ENCODE measurements around the gene ING4.
"Not testable (repeated sequence)": the region's sequence is repeated elsewhere in the genome, so short reads cannot be mapped to it uniquely, and the experiment has no call there.

Gene ING4

GRCh38 chr12:6662906-6663742 is at the start of gene ING4:
ING4 (minus strand) TSS chr12:6663119; CDS start chr12:6663101, 18 bp downstream.
- peak; percentile 95 for DNase-seq (ENCODE audit: low spot score)

GRCh38 chr12:6708960-6709394 is 46.1 kb upstream of the ING4 start:
- DNase-seq (ENCODE audit: low spot score), result no peak

- DNase-seq (ENCODE audit: low spot score), result not testable (repeated sequence)
These were observed 45.4 kb upstream of the ING4 start for GRCh38 chr12:6708351-6708750.

- no peak for DNase-seq (ENCODE audit: low spot score)
These were observed 40.7 kb upstream of the ING4 start for GRCh38 chr12:6703631-6704030.

- DNase-seq (ENCODE audit: low spot score), result no peak
These were observed 38.3 kb upstream of the ING4 start for GRCh38 chr12:6701078-6701768.

- DNase-seq (ENCODE audit: low spot score), result peak; percentile 45
These were observed 37.7 kb upstream of the ING4 start, which contains the start of gene PIANP for GRCh38 chr12:6700646-6701051. PIANP (minus strand) TSS chr12:6700815; CDS start chr12:6698061, 2,754 bp downstream.

GRCh38 chr12:6699989-6700645 is 37.2 kb upstream of the ING4 start:
- peak; percentile 58 for DNase-seq (ENCODE audit: low spot score)

- no peak for DNase-seq (ENCODE audit: low spot score)
These were observed 36.5 kb upstream of the ING4 start for GRCh38 chr12:6699259-6699988.

- no peak for DNase-seq (ENCODE audit: low spot score)
These were observed 35.6 kb upstream of the ING4 start for GRCh38 chr12:6698352-6699046.

GRCh38 chr12:6697584-6698351 is 34.8 kb upstream of the ING4 start:
- DNase-seq (ENCODE audit: low spot score), result peak; percentile 86

- no peak for DNase-seq (ENCODE audit: low spot score)
These were observed 34.0 kb upstream of the ING4 start for GRCh38 chr12:6696690-6697583.

- DNase-seq (ENCODE audit: low spot score), result no peak
These were observed 32.6 kb upstream of the ING4 start for GRCh38 chr12:6695313-6696045.

GRCh38 chr12:6694701-6695100 is 31.8 kb upstream of the ING4 start:
- no peak for DNase-seq (ENCODE audit: low spot score)

- no peak for DNase-seq (ENCODE audit: low spot score)
These were observed 31.0 kb upstream of the ING4 start for GRCh38 chr12:6693832-6694355.

- no peak for DNase-seq (ENCODE audit: low spot score)
These were observed 30.0 kb upstream of the ING4 start for GRCh38 chr12:6692888-6693287.

GRCh38 chr12:6691473-6691872 is 28.6 kb upstream of the ING4 start:
- no peak for DNase-seq (ENCODE audit: low spot score)

GRCh38 chr12:6688999-6689882 is 26.3 kb upstream of the ING4 start, which contains the start of gene ZNF384:
ZNF384 (minus strand) TSS chr12:6689375; CDS start chr12:6679520, 9,855 bp downstream.
- peak; percentile 99 for DNase-seq (ENCODE audit: low spot score)
